Colonic mucosa (tissue), 4 donors: ENCODE measurements around the gene TCERG1. TPM values are rescaled to one million over a fixed set of nuclear protein-coding genes. Genes with fewer than 3 reads are reported as not detected.

ENCODE experiments used
- DNase-seq: peaks from one replicate; pipeline ENCODE4 v3.0.0-alpha.2; 2020
- H3K27ac ChIP-seq: fragments of 200-600 bp; one replicate; pipeline ENCODE4 v1.8.0; 2021
- H3K27me3 ChIP-seq: fragments of 200-600 bp; one replicate; pipeline ENCODE4 v1.8.0; 2021
- H3K36me3 ChIP-seq: fragments of 200-600 bp; one replicate; pipeline ENCODE4 v1.8.0; 2021
- H3K4me1 ChIP-seq: fragments of 200-600 bp; one replicate; pipeline ENCODE4 v1.8.0; 2021; ENCODE audit warnings: mild to moderate bottlenecking
- H3K4me3 ChIP-seq: fragments of 200-600 bp; one replicate; pipeline ENCODE4 v1.8.0; 2021
- H3K9ac ChIP-seq, 2 donors: one replicate each; pipeline ENCODE4 v1.7.0; 2013; ENCODE audit warnings: control low read depth in 2 of 2, low read depth in 2 of 2, low read length in 2 of 2
- H3K9me3 ChIP-seq: fragments of 200-600 bp; one replicate; pipeline ENCODE4 v1.8.0; 2021
- CTCF ChIP-seq: fragments of 200-600 bp; IDR thresholded peaks from one replicate; pipeline ENCODE4 v1.8.0; 2022; ENCODE audit warnings: antibody characterized with exemption, mild to moderate bottlenecking
- intact Hi-C: fragments of 100-400 bp; cut with DNase I; formaldehyde crosslinking; loops from one replicate; pipeline ENCODE4 v1.14.1; 2022
- total RNA-seq, 2 donors: library from RNA; stranded (reverse); fragmentation: NEBNext Ultra II Directional in 1 of 2; extraction: Animal tissue kit (Norgen Biotek cat#: 25700) in 1 of 2; gene quantifications; one replicate each; pipeline ENCODE4 v1.2.1, GENCODE V29; 2021
- donor health status: healthy.
- donor health status: DM: no; HTN: no; CAD: no.
- donor health status: DM: no; HTN: no; CAD: no.

The TCERG1 gene
- total RNA-seq, result 10 to 100 TPM; 54.0 to 61.7 TPM

- intact Hi-C loops, result no loop called here
- no peaks in the 10 kb centered on the region for H3K36me3 ChIP-seq
- no peaks in the 10 kb centered on the region for H3K9me3 ChIP-seq
- peak within 1 kb of the TSS; percentile 77 for H3K27ac ChIP-seq
- peak within 1 kb of the TSS; percentile 81 for H3K4me3 ChIP-seq
- H3K4me1 ChIP-seq, result no peaks in the 10 kb centered on the region
- TF ChIP-seq CTCF, result peak; percentile 71
- H3K27me3 ChIP-seq, result no peaks in the 10 kb centered on the region
- peak; percentile 99 for DNase-seq
- peak within 1 kb of the TSS; percentile 77 to 99 for H3K9ac ChIP-seq
Observed at GRCh38 chr5:146446861-146447733, at the start of gene TCERG1. Gene TCERG1, plus strand, starts transcription at chr5:146447333. Its CDS starts 17 bp downstream, at chr5:146447350.

- Histone ChIP-seq H3K9me3 (no peaks in the 10 kb centered on the region), H3K4me3 (no peak overlapping the region), H3K4me1 (no peaks in the 10 kb centered on the region), H3K9ac (no peak overlapping the region), H3K27me3 (no peaks in the 10 kb centered on the region), H3K36me3 (no peaks in the 10 kb centered on the region), H3K27ac (no peak overlapping the region)
- no peak for DNase-seq
- no peak for TF ChIP-seq CTCF
- intact Hi-C loops, result no loop called here
Observed at GRCh38 chr5:146398826-146399225, 48.3 kb upstream of the TCERG1 start.

DNA sequence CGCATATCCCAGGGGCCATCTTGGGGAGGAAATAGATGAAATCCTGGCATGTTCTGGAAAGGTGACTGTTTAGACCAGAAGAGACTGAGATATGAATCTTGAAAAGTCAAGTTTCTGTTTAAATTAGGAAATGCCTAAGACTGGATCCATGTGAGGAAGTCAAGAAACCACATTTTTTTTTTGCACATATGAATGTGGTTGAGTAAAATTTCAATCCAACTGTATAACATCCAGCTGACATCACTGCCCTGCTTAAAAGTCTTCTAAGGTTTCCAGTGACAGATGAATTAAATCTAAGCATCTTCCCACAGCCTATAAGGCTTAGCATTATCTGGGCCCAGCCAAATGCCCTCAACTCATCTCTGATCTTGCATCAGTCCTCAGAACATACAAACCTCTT, 47.7 kb upstream of the TCERG1 start:
- Histone ChIP-seq H3K27ac (no peak overlapping the region), H3K4me1 (no peaks in the 10 kb centered on the region), H3K4me3 (no peak overlapping the region), H3K9ac (no peak overlapping the region), H3K36me3 (no peaks in the 10 kb centered on the region), H3K27me3 (no peaks in the 10 kb centered on the region), H3K9me3 (no peaks in the 10 kb centered on the region)
- DNase-seq, result no peak
- TF ChIP-seq CTCF, result no peak
- intact Hi-C loops, result no loop called here

DNA sequence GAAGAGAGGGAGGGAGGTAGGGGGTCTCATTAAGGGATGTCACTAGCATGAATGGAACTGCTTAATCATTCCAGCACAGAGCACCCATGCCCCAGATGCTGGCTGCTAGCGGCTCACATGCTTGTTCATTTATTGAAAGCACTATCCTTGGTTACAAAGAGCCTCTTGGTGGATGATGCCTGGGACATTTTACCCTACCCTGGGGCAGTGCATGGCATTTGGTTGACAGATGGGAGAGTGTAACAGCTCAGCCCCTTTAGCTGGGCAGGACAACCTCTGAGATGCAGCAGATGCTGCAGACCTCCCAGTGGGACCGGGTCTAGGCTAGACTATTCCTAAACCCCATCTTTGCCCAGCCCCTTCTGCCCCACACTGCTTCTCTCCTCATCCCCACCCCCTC, 46.9 kb upstream of the TCERG1 start:
- intact Hi-C loops, result no loop called here
- Histone ChIP-seq H3K4me3 (no peak overlapping the region), H3K4me1 (no peaks in the 10 kb centered on the region), H3K27ac (no peak overlapping the region), H3K9ac (no peak overlapping the region), H3K9me3 (no peaks in the 10 kb centered on the region), H3K27me3 (no peaks in the 10 kb centered on the region), H3K36me3 (no peaks in the 10 kb centered on the region)
- DNase-seq, result no peak
- no peak for TF ChIP-seq CTCF

GRCh38 chr5:146401021-146401420, 46.1 kb upstream of the TCERG1 start:
- no peak for DNase-seq
- no peaks in the 10 kb centered on the region for H3K36me3 ChIP-seq
- H3K27me3 ChIP-seq, result no peaks in the 10 kb centered on the region
- no peak overlapping the region for H3K27ac ChIP-seq
- H3K9me3 ChIP-seq, result no peaks in the 10 kb centered on the region
- intact Hi-C loops, result no loop called here
- no peak overlapping the region for H3K9ac ChIP-seq
- H3K4me3 ChIP-seq, result no peak overlapping the region
- H3K4me1 ChIP-seq, result no peaks in the 10 kb centered on the region
- no peak for TF ChIP-seq CTCF
